Endothelial cell of coronary artery (primary cell): ENCODE measurements around the gene C9orf78. TPM values are rescaled to one million over a fixed set of nuclear protein-coding genes. Genes with fewer than 3 reads are reported as not detected.

Experiments used
- total RNA-seq: library from RNA; depleted of rRNA; stranded (reverse); fragments of >200 nt; gene quantifications from 2 replicates; pipeline ENCODE4 v1.2.3, GENCODE V29; 2014

The C9orf78 gene
- total RNA-seq, result 37.5 and 40.7 TPM in 2 replicates

GRCh38 chr9:129835128-129835859 is at the start of gene C9orf78, which contains the start of gene USP20:
TSS of gene C9orf78 (minus strand) at chr9:129835275. CDS start at chr9:129835221, 54 bp downstream.
TSS of gene USP20 (plus strand) at chr9:129835458. CDS start at chr9:129852556, 17,098 bp downstream.

GRCh38 chr9:129823935-129824601 is 11.0 kb downstream of the C9orf78 start, which contains the start of gene TOR1A:
TSS of gene TOR1A (minus strand) at chr9:129824136. CDS start at chr9:129824085, 51 bp downstream.

GRCh38 chr9:129802833-129803675 is 32.0 kb downstream of the C9orf78 start, which contains the start of gene TOR1B:
TSS of gene TOR1B (plus strand) at chr9:129803184. CDS start at chr9:129803213, 29 bp downstream.

Other genes starting within 250 kb of the C9orf78 start
- 0.09 TPM in 1 of 2 replicates, not detected in the other for gene C9orf50, start 214.2 kb downstream of the C9orf78 start, total RNA-seq
- gene NTMT1, start 209.1 kb downstream of the C9orf78 start, total RNA-seq, result 36.5 and 40.3 TPM in 2 replicates
- 11.1 and 14.0 TPM in 2 replicates for gene ASB6, start 193.1 kb downstream of the C9orf78 start, total RNA-seq
- 0.66 TPM in 1 of 2 replicates, not detected in the other for gene PRRX2, start 169.6 kb downstream of the C9orf78 start, total RNA-seq
- 0.09 and 0.28 TPM in 2 replicates for gene PTGES, start 82.2 kb downstream of the C9orf78 start, total RNA-seq
- gene TOR1B, start 32.1 kb downstream of the C9orf78 start, total RNA-seq, result 21.6 and 27.0 TPM in 2 replicates
- gene TOR1A, start 11.1 kb downstream of the C9orf78 start, total RNA-seq, result 27.4 and 28.2 TPM in 2 replicates
- 7.6 and 9.6 TPM in 2 replicates for gene USP20, start 183 bp upstream of the C9orf78 start, total RNA-seq
- 27.1 and 35.1 TPM in 2 replicates for gene FNBP1, start 207.9 kb upstream of the C9orf78 start, total RNA-seq
- gene GPR107, start 218.6 kb upstream of the C9orf78 start, total RNA-seq, result 19.7 and 39.2 TPM in 2 replicates